ENCODE measurements around the gene IMMP2L. TPM values are rescaled to one million over a fixed set of nuclear protein-coding genes. Genes with fewer than 3 reads are reported as not detected.

The IMMP2L gene
- total and polyA plus RNA-seq, 2 of the 4 experiments (the other 2 are of a cell fraction): 5.8 to 9.3 TPM

GRCh38 chr7:111105269-111105668, 457.0 kb downstream of the IMMP2L start:
- ChIA-PET POLR2A (ENCODE audit: unreplicated experiment) (interaction anchor here (0.5 kb wide), 1 partner anchor 1981 kb away, joined by 9 read pairs; the partner anchor contains the start of gene GPR85), CTCF (no interaction called here)
- H3K4me2 ChIP-seq (ENCODE audit: low read depth, low read length): no peak overlapping the region
- no peak overlapping the region for H2BK20ac ChIP-seq (ENCODE audit: low read depth, low read length)
- dilution Hi-C loops (cut with HindIII; ENCODE audit: low sequenced_read_pairs, unreplicated experiment): no loop called here
- DNase-seq: no peak
- H3K23ac ChIP-seq (ENCODE audit: low read depth, low read length): no peak overlapping the region
- BruUV-seq (replicated peaks): no TSS peak
- ATAC-seq (ENCODE audit: low read depth): no peak
- H2BK15ac ChIP-seq (ENCODE audit: low read depth, low read length): no peak overlapping the region
- no peak overlapping the region for H3K18ac ChIP-seq (ENCODE audit: low read depth, low read length)
- no peak overlapping the region for H2BK120ac ChIP-seq (ENCODE audit: low read depth, low read length)
- no peaks in the 10 kb centered on the region for H3K36me3 ChIP-seq (ENCODE audit: control insufficient read depth, insufficient read depth, low read length)
- in situ Hi-C loops (cut with MboI; ENCODE audit: low sequenced_read_pairs): no loop called here
- no peak overlapping the region for H3K4ac ChIP-seq (ENCODE audit: low read depth, low read length)
- no peak overlapping the region for H3K56ac ChIP-seq (ENCODE audit: extremely low read depth, insufficient read depth, low read length)
- H3K4me1 ChIP-seq (ENCODE audit: control insufficient read depth, insufficient read depth, low read length): no peaks in the 10 kb centered on the region
- no peaks in the 10 kb centered on the region for H4K20me1 ChIP-seq (ENCODE audit: insufficient read depth, low read length)
- H2AK5ac ChIP-seq (ENCODE audit: low read depth, low read length): no peak overlapping the region
- H3K4me3 ChIP-seq (ENCODE audit: insufficient read depth, low read depth, low read length): no peak overlapping the region
- no peaks in the 10 kb centered on the region for H3K9me3 ChIP-seq (ENCODE audit: control insufficient read depth, insufficient read depth, low read length)
- no peaks in the 10 kb centered on the region for H3K79me1 ChIP-seq (ENCODE audit: low read depth in 1 of 2, low read length in 2 of 2)
- H2BK5ac ChIP-seq (ENCODE audit: low read depth, low read length, poor library complexity, severe bottlenecking): no peak overlapping the region
- no peak overlapping the region for H4K8ac ChIP-seq (ENCODE audit: low read depth in 2 of 2, low read length in 2 of 2)
- no peak overlapping the region for H3K9ac ChIP-seq (ENCODE audit: low read depth, low read length)
- TF ChIP-seq CEBPB (IDR thresholded peaks at IDR 0.05; ENCODE audit: low read depth, low read length): no peak
- no peaks in the 10 kb centered on the region for H3K9me1 ChIP-seq (ENCODE audit: insufficient read depth, low read length)
- H2AK9ac ChIP-seq (replicated peaks; ENCODE audit: low read depth, low read length, poor library complexity): no peak overlapping the region
- no CpG with 5 or more reads among the region's 3 CpGs for WGBS, 2 experiments (ENCODE audit: extremely low coverage in 2 of 2, insufficient read length in 1 of 2)
- H3K27ac ChIP-seq (ENCODE audit: insufficient read depth, low read length): no peak overlapping the region
- intact Hi-C loops (cut with micrococcal nuclease): no loop called here
- H3K27me3 ChIP-seq (ENCODE audit: control insufficient read depth, insufficient read depth, low read length): no peaks in the 10 kb centered on the region
- no peak overlapping the region; the same call in 1 of the 2 replicates for H4K5ac ChIP-seq (ENCODE audit: low read depth, low read length)
- H3K14ac ChIP-seq (replicated peaks; ENCODE audit: low read depth, low read length): no peak overlapping the region
- H4K91ac ChIP-seq (ENCODE audit: insufficient read depth, low read depth, low read length): no peak overlapping the region
- H2AFZ ChIP-seq (replicated peaks; ENCODE audit: low read length, poor library complexity): no peak overlapping the region
